Spleen (tissue), 11 donors: ENCODE data around the gene SCN4A. TPM values are rescaled to one million over a fixed set of nuclear protein-coding genes. Genes with fewer than 3 reads are reported as not detected.
A peak's percentile ranks its signal among the peaks of the same experiment; 100 is the strongest.
"Not testable (repeated sequence)": the region's sequence is repeated elsewhere in the genome, so short reads cannot be mapped to it uniquely, and the experiment has no call there.

ENCODE experiments used
- DNase-seq: peaks from one replicate; pipeline ENCODE4 v3.0.0-alpha.2; 2020
- H3K27ac ChIP-seq, 8 donors: fragments of 200-600 bp; sonication (generic) in 7 of 8; 1 replicate in 4 of 8; 2 replicates in 4 of 8; pipeline versions ENCODE4 v1.5.0 to v1.8.0; 2016 to 2021; ENCODE audit warnings: inconsistent platforms in 4 of 8, mild to moderate bottlenecking in 4 of 8, moderate library complexity in 1 of 8
- H3K27me3 ChIP-seq, 7 donors: fragments of 200-600 bp; sonication (generic) in 6 of 7; replicated peaks in 1 of 7; 1 replicate in 4 of 7; 2 replicates in 3 of 7; pipeline versions ENCODE4 v1.5.0 to v1.8.0; 2016 to 2021; ENCODE audit warnings: inconsistent platforms in 3 of 7, mild to moderate bottlenecking in 1 of 7
- H3K36me3 ChIP-seq, 6 donors: fragments of 200-600 bp; sonication (generic) in 5 of 6; 1 replicate in 4 of 6; 2 replicates in 2 of 6; pipeline versions ENCODE4 v1.5.0 to v1.8.0; 2016 to 2021; ENCODE audit warnings: inconsistent platforms in 2 of 6
- H3K4me1 ChIP-seq, 6 donors: fragments of 200-600 bp; sonication (generic) in 5 of 6; 1 replicate in 3 of 6; 2 replicates in 3 of 6; pipeline versions ENCODE4 v1.5.0 to v1.8.0; 2016 to 2021; ENCODE audit warnings: inconsistent platforms in 3 of 6
- H3K4me3 ChIP-seq, 8 donors: fragments of 200-600 bp; sonication (generic) in 7 of 8; 1 replicate in 4 of 8; 2 replicates in 4 of 8; pipeline versions ENCODE4 v1.5.0 to v1.8.0; 2016 to 2021; ENCODE audit warnings: inconsistent platforms in 4 of 8, mild to moderate bottlenecking in 4 of 8, moderate library complexity in 2 of 8
- H3K9me3 ChIP-seq, 8 donors: fragments of 200-600 bp; sonication (generic) in 7 of 8; 1 replicate in 4 of 8; 2 replicates in 4 of 8; pipeline versions ENCODE4 v1.5.0 to v1.8.0; 2016 to 2021; ENCODE audit warnings: inconsistent platforms in 4 of 8
- CTCF ChIP-seq, 11 experiments: fragments of 200-600 bp in 7 of 11; fragments of 450-650 bp in 4 of 11; sonication (generic) in 4 of 11; IDR thresholded peaks in 8 of 11; conservative IDR thresholded peaks in 3 of 11; 1 replicate in 7 of 11; 2 replicates in 4 of 11; pipeline versions ENCODE4 v1.4.0 to v1.8.0; 2016 to 2021; ENCODE audit warnings: antibody characterized with exemption in 11 of 11, inconsistent platforms in 4 of 11, mild to moderate bottlenecking in 1 of 11
- POLR2A ChIP-seq, 3 donors: fragments of 450-650 bp; IDR thresholded peaks; one replicate each; pipeline ENCODE4 v1.5.1; 2017; ENCODE audit warnings: antibody characterized with exemption in 3 of 3, mild to moderate bottlenecking in 1 of 3
- POLR2AphosphoS5 ChIP-seq, 3 donors: sonication (generic); formaldehyde crosslinking; IDR thresholded peaks; one replicate each; pipeline ENCODE4 v1.5.1; 2017; ENCODE audit warnings: antibody characterized with exemption in 3 of 3
- WGBS, 5 donors: extraction: QIAGEN DNeasy Blood & Tissue Kit in 3 of 5; methylation state at CpG; one replicate each; pipeline versions ENCODE4 v1.1.5 to v1.1.7; 2013 to 2018; 5-methylcytosine and 5-hydroxymethylcytosine counted together
- intact Hi-C: fragments of 100-400 bp; cut with DNase I; formaldehyde crosslinking; loops from one replicate; pipeline ENCODE4 v1.15.0; 2023; ENCODE audit warnings: low total_unique reads
- polyA plus RNA-seq, 3 donors: library from polyadenylated mRNA; stranded (reverse); fragments of 200-250 nt; gene quantifications; one replicate each; pipeline ENCODE4 v1.2.1, GENCODE V29; 2013
- total RNA-seq, 7 donors: library from RNA; depleted of rRNA in 3 of 7; stranded (reverse); fragments of >200 nt in 3 of 7; fragmentation: NEBNext Ultra II Directional in 4 of 7; extraction: Animal tissue kit (Norgen Biotek cat#: 25700) in 4 of 7; gene quantifications; one replicate each; pipeline versions ENCODE4 v1.1.0 to v1.2.1, GENCODE V29; 2016 to 2021
- donor health status: healthy with polysubstance abuse.
- donor health status: DM: no; HTN: no; CAD: no; lungs with moderate emphysema.
- donor health status: DM: no; HTN: no; CAD: no.
- donor health status: Bipolar disorder and iron deficiency.
- donor health status: healthy.
- donor health status: DM: no; HTN: no; CAD: no.
- donor health status: DM: yes; HTN: yes; CAD: no.

Gene SCN4A
- total and polyA plus RNA-seq, 10 donors, result 0.14 to 4.0 (median 0.86) TPM

GRCh38 chr17:63925615-63926014 lies 47.1 kb downstream of the SCN4A start:
- peak; percentile 90 for DNase-seq
- Histone ChIP-seq H3K27me3 (no peaks in the 10 kb centered on the region), H3K36me3 (peaks cover 0 to 36% (median 19%) of the 10 kb centered on the region in 6 donors), H3K4me3 (peak overlapping the region in 1 of 8 donors; percentile 4), H3K9me3 (no peaks in the 10 kb centered on the region), H3K4me1 (peaks cover 28 to 93% (median 68%) of the 10 kb centered on the region in 6 donors), H3K27ac (peak overlapping the region in 6 of 8 donors; percentile 46 to 94 (median 86))
- intact Hi-C loops, result loop anchor here (10.0 kb wide), 1 partner anchor 59 kb away; no protein-coding TSS in a partner anchor
- WGBS, 5 donors, result 49 to 67% (median 54%) methylated on average over 5 of the region's 5 CpGs
- TF ChIP-seq CTCF (IDR thresholded peaks at IDR 0.05 in 8 of 11, conservative IDR thresholded peaks at IDR 0.05 in 3 of 11), result peak in 1 of 11 experiments; percentile 16
- TF ChIP-seq POLR2A (IDR thresholded peaks at IDR 0.05), result no peak
- TF ChIP-seq POLR2AphosphoS5 (IDR thresholded peaks at IDR 0.05), result peak; percentile 77 to 83 (median 79)

- intact Hi-C loops, result loop anchor here (10.0 kb wide), 1 partner anchor 62 kb away; no protein-coding TSS in a partner anchor
- not testable (repeated sequence) for DNase-seq
Measured at GRCh38 chr17:63922402-63922801, 50.3 kb downstream of the SCN4A start.

GRCh38 chr17:63920779-63921178 lies 51.9 kb downstream of the SCN4A start:
- intact Hi-C loops, result loop anchor here (10.0 kb wide), 1 partner anchor 64 kb away; no protein-coding TSS in a partner anchor
- H3K4me1 ChIP-seq, result peaks cover 23 to 80% (median 47%) of the 10 kb centered on the region in 6 donors
- not testable (repeated sequence) for H3K4me3 ChIP-seq, H3K27me3 ChIP-seq, H3K9me3 ChIP-seq, H3K36me3 ChIP-seq, DNase-seq
- H3K27ac ChIP-seq, result peak overlapping the region in 4 of 8 donors; percentile 33 to 61 (median 50)
- 67 to 97% (median 84%) methylated on average over 3 to 5 of the region's 5 CpGs for WGBS, 5 donors

More at GRCh38 chr17:63922402-63922801, 50.3 kb downstream of the SCN4A start:
- WGBS, 5 donors, result 49 to 64% (median 53%) methylated on average over 9 of the region's 9 CpGs
- H3K4me1 ChIP-seq, result peaks cover 29 to 84% (median 54%) of the 10 kb centered on the region in 6 donors
- H3K9me3 ChIP-seq, H3K27me3 ChIP-seq, H3K36me3 ChIP-seq: not testable (repeated sequence)
- peak overlapping the region in 1 of 8 donors; percentile 38 for H3K4me3 ChIP-seq
- H3K27ac ChIP-seq, result peak overlapping the region in 5 of 8 donors; percentile 29 to 92 (median 51)

GRCh38 chr17:63920050-63920449 lies 52.7 kb downstream of the SCN4A start:
- not testable (repeated sequence) for H3K36me3 ChIP-seq, H3K27me3 ChIP-seq, H3K4me3 ChIP-seq, DNase-seq, H3K9me3 ChIP-seq
- WGBS, 5 donors, result 64 to 83% (median 78%) methylated on average over 6 of the region's 6 CpGs
- Histone ChIP-seq H3K27ac (peak overlapping the region in 5 of 8 donors; percentile 33 to 61 (median 40)), H3K4me1 (peaks cover 22 to 78% (median 44%) of the 10 kb centered on the region in 6 donors)
- intact Hi-C loops, result loop anchor here (10.0 kb wide), 1 partner anchor 65 kb away; no protein-coding TSS in a partner anchor

GRCh38 chr17:63919311-63919723 lies 53.4 kb downstream of the SCN4A start:
- H3K4me1 ChIP-seq, result peaks cover 19 to 77% (median 38%) of the 10 kb centered on the region in 6 donors
- DNase-seq, result peak; percentile 86
- 39 to 46% (median 40%) methylated on average over 8 of the region's 8 CpGs for WGBS, 5 donors
- peak overlapping the region in 5 of 8 donors; percentile 34 to 61 (median 40) for H3K27ac ChIP-seq
- no peaks in the 10 kb centered on the region for H3K9me3 ChIP-seq
- H3K4me3 ChIP-seq, result peak overlapping the region in 1 of 8 donors; percentile 28
- no peaks in the 10 kb centered on the region for H3K36me3 ChIP-seq
- H3K27me3 ChIP-seq, result no peaks in the 10 kb centered on the region
- TF ChIP-seq CTCF (IDR thresholded peaks at IDR 0.05 in 8 of 11, conservative IDR thresholded peaks at IDR 0.05 in 3 of 11), result peak; percentile 94 to 99 (median 98)
- TF ChIP-seq POLR2AphosphoS5 (IDR thresholded peaks at IDR 0.05), result peak in 1 of 3 donors; percentile 22
- no peak for TF ChIP-seq POLR2A (IDR thresholded peaks at IDR 0.05)
- intact Hi-C loops, result no loop called here

- H3K36me3 ChIP-seq, H3K27me3 ChIP-seq, H3K9me3 ChIP-seq, DNase-seq, intact Hi-C loops: not testable (repeated sequence)
- Histone ChIP-seq H3K27ac (peak within 1 kb of the TSS in 5 of 8 donors; percentile 34 to 61 (median 40)), H3K4me3 (peak within 1 kb of the TSS in 1 of 8 donors; percentile 28), H3K4me1 (peaks cover 16 to 72% (median 35%) of the 10 kb centered on the region in 6 donors)
- WGBS, 5 donors, result 45 to 61% (median 57%) methylated on average over 9 to 10 of the region's 10 CpGs
Measured at GRCh38 chr17:63918789-63919305, 53.9 kb downstream of the SCN4A start, which contains the start of gene GH1. Gene GH1, minus strand, starts transcription at chr17:63918839. Its CDS starts 63 bp downstream, at chr17:63918776.
